Endothelial cell of umbilical vein (primary cell): ENCODE measurements around the gene LSG1.

Experiments used
- JUN ChIP-seq: IDR thresholded peaks from 2 replicates; pipeline ENCODE4 v1.6.1; 2011; ENCODE audit warnings: borderline replicate concordance, low read depth; ENCODE audit not compliant: insufficient read length, insufficient read depth
- TF ChIP-seq, protein P1 (sequence below), 2 donors: IDR thresholded peaks; 1 replicate in 1 of 2; 2 replicates in 1 of 2; pipeline ENCODE4 v1.5.1; 2011; ENCODE audit warnings: low read length in 2 of 2, mild to moderate bottlenecking in 2 of 2, moderate library complexity in 2 of 2, control low read depth in 1 of 2, inconsistent platforms in 1 of 2, low read depth in 1 of 2; ENCODE audit not compliant: insufficient read depth in 1 of 2; ENCODE audit errors: extremely low read depth in 1 of 2

DNA sequence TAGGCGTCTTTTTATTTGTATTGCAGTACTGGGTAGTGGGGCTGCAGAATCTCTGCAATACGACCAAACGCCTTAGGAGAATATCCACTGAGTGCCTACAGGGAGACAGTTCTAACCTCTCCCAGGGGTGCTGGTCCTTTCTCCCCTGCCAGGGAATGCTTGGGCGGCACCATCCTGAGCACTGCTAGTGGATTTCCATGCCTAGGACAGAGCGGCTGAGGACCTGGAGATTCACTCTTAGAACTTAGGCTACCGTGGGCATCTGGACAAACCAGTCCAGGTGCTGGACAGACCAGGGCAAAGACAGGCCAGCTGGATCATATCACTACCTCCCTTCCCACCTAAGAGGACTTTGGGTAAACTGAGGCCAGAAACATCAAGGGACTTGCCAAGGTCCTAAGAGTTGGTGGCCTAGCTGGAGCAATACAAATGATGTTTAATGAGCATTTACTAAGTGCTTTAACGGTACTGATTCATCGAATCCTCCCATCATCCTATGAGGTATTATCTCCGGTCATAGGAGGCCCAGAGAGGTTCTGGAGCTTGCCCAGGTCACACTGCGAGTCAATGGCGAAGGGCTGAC, 39.7 kb downstream of the LSG1 start:
- TF ChIP-seq, protein P1, sequence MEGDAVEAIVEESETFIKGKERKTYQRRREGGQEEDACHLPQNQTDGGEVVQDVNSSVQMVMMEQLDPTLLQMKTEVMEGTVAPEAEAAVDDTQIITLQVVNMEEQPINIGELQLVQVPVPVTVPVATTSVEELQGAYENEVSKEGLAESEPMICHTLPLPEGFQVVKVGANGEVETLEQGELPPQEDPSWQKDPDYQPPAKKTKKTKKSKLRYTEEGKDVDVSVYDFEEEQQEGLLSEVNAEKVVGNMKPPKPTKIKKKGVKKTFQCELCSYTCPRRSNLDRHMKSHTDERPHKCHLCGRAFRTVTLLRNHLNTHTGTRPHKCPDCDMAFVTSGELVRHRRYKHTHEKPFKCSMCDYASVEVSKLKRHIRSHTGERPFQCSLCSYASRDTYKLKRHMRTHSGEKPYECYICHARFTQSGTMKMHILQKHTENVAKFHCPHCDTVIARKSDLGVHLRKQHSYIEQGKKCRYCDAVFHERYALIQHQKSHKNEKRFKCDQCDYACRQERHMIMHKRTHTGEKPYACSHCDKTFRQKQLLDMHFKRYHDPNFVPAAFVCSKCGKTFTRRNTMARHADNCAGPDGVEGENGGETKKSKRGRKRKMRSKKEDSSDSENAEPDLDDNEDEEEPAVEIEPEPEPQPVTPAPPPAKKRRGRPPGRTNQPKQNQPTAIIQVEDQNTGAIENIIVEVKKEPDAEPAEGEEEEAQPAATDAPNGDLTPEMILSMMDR (IDR thresholded peaks at IDR 0.05; ENCODE audit: extremely low read depth in 1 of 2, insufficient read depth in 1 of 2, low read depth in 1 of 2, low read length in 2 of 2): no peak
- no peak for TF ChIP-seq JUN
